Measurements from ENCODE around the gene SERPINB2.

- TF ChIP-seq ZNF274 (IDR thresholded peaks at IDR 0.05; ENCODE audit: low read depth, low read length): no peak
- TF ChIP-seq YY1 (IDR thresholded peaks at IDR 0.05; ENCODE audit: insufficient read depth, insufficient read length): no peak
- TF ChIP-seq SUZ12 (IDR thresholded peaks at IDR 0.05; ENCODE audit: extremely low read depth, insufficient read depth, insufficient read length): no peak
These were observed 52.5 kb downstream of the SERPINB2 start for GRCh38 chr18:63940008-63940407.
